Measurements from ENCODE around the gene LGSN.

GRCh38 chr6:63236398-63236817, 83.4 kb downstream of the LGSN start:
- TF ChIP-seq CTCF (IDR thresholded peaks at IDR 0.05; ENCODE audit: poor library complexity) (no peak), EZH2phosphoT487 (IDR thresholded peaks at IDR 0.05; ENCODE audit: low read depth, severe bottlenecking, unreplicated experiment) (no peak), EZH2 (IDR thresholded peaks at IDR 0.05; ENCODE audit: borderline replicate concordance) (no peak)
